HCT116 (cell line): ENCODE data around the gene KCNC3. TPM values are rescaled to one million over a fixed set of nuclear protein-coding genes. Genes with fewer than 3 reads are reported as not detected.

Experiments
- ATAC-seq: fragments of 200-7000 bp; cut with Tn5 transposase; 2 replicates; pipeline ENCODE4 v1.9.1; 2020; ENCODE audit warnings: mild to moderate bottlenecking, moderate library complexity
- BruUV-seq: library from RNA; stranded (reverse); fragments of 400-500 nt; replicated peaks from 2 replicates; lab custom pipeline; 2021; lab: Mats Ljungman, UMichigan
- CTCF ChIA-PET: fragments of 300-600 bp; sonication (Branson Sonifier 250); formaldehyde crosslinking; loops from one replicate; lab custom pipeline; 2021; ENCODE audit warnings: antibody characterized with exemption; lab: Charles Lee
- POLR2A ChIA-PET: fragments of 300-600, 350-600 bp; sonication (Branson Sonifier 250); formaldehyde crosslinking; loops from one replicate; lab custom pipeline; 2021; ENCODE audit warnings: antibody characterized with exemption; lab: Charles Lee
- RAD21 ChIA-PET, 2 experiments: fragments of 300-600 bp; sonication (Branson Sonifier 250); formaldehyde crosslinking; loops; one replicate each; lab custom pipeline; 2023; ENCODE audit warnings: low total read pairs in 2 of 2; ENCODE audit not compliant: uncharacterized antibody in 2 of 2, unreplicated experiment in 2 of 2, low non-redundant PET in 1 of 2; lab: Charles Lee
- DNase-seq: peaks from one replicate; pipeline ENCODE4 v3.0.0-alpha.2; 2010; ENCODE audit warnings: low read depth, low spot score
- H2AFZ ChIP-seq: fragments of 200-600 bp; shearing (Covaris generic), sonication (generic); 2 replicates; pipeline ENCODE4 v1.6.1; 2017; ENCODE audit warnings: low read depth, mixed run types, mixed read lengths, antibody characterized with exemption, low read length; ENCODE audit not compliant: poor library complexity, severe bottlenecking
- H3K27ac ChIP-seq: 2 replicates; pipeline ENCODE4 v1.5.1; 2012; ENCODE audit warnings: low read depth, low read length
- H3K27me3 ChIP-seq: fragments of 200-600 bp; sonication (generic); 2 replicates; pipeline ENCODE4 v1.6.1; 2016; ENCODE audit warnings: mixed run types, low read length, mixed read lengths; ENCODE audit not compliant: insufficient read depth
- H3K36me3 ChIP-seq, 2 experiments: fragments of 200-500 bp in 1 of 2; fragments of 200-600 bp in 1 of 2; sonication (Bioruptor generic) in 1 of 2; sonication (generic) in 1 of 2; 2 replicates each; pipeline versions ENCODE4 v1.5.1 to v1.6.1; 2014 to 2016; ENCODE audit warnings: low read length in 2 of 2, inconsistent platforms in 1 of 2, mixed read lengths in 1 of 2, mixed run types in 1 of 2; ENCODE audit not compliant: insufficient read depth in 2 of 2, control insufficient read depth in 1 of 2
- H3K4me1 ChIP-seq, 2 experiments: fragments of 200-600 bp in 1 of 2; sonication (generic) in 1 of 2; 2 replicates each; pipeline versions ENCODE4 v1.5.1 to v1.6.1; 2012 to 2017; ENCODE audit warnings: low read length in 2 of 2, inconsistent platforms in 1 of 2, mild to moderate bottlenecking in 1 of 2, mixed read lengths in 1 of 2, mixed run types in 1 of 2, moderate library complexity in 1 of 2; ENCODE audit not compliant: insufficient read depth in 2 of 2, control insufficient read depth in 1 of 2
- H3K4me2 ChIP-seq: fragments of 200-600 bp; sonication (generic); 2 replicates; pipeline ENCODE4 v1.6.1; 2017; ENCODE audit warnings: mixed run types, low read length, mixed read lengths
- H3K4me3 ChIP-seq, 2 experiments: fragments of 200-600 bp in 1 of 2; sonication (generic) in 1 of 2; replicated peaks in 1 of 2; 2 replicates each; pipeline ENCODE4 v1.5.1; 2011 to 2016; ENCODE audit warnings: low read length in 2 of 2, control low read depth in 1 of 2, low read depth in 1 of 2, mild to moderate bottlenecking in 1 of 2, mixed read lengths in 1 of 2, mixed run types in 1 of 2
- H3K79me2 ChIP-seq: fragments of 200-600 bp; sonication (generic); 2 replicates; pipeline ENCODE4 v1.6.1; 2017; ENCODE audit warnings: mild to moderate bottlenecking, mixed run types, low read length, moderate library complexity, mixed read lengths; ENCODE audit not compliant: insufficient read depth
- H3K9ac ChIP-seq: fragments of 200-600 bp; sonication (generic); 2 replicates; pipeline ENCODE4 v1.6.1; 2016; ENCODE audit warnings: low read length, mixed read lengths
- H3K9me2 ChIP-seq: fragments of 200-600 bp; sonication (generic), shearing (Covaris generic); 2 replicates; pipeline ENCODE4 v1.6.1; 2017; ENCODE audit warnings: mixed run types, mild to moderate bottlenecking, moderate library complexity; ENCODE audit not compliant: insufficient read depth
- H3K9me3 ChIP-seq, 2 experiments: fragments of 200-500 bp in 1 of 2; fragments of 200-600 bp in 1 of 2; sonication (Bioruptor generic) in 1 of 2; sonication (generic) in 1 of 2; 2 replicates each; pipeline ENCODE4 v1.6.1; 2014 to 2017; ENCODE audit warnings: low read length in 2 of 2, mixed read lengths in 2 of 2, inconsistent platforms in 1 of 2, low read depth in 1 of 2, mild to moderate bottlenecking in 1 of 2, mixed run types in 1 of 2, moderate library complexity in 1 of 2; ENCODE audit not compliant: control insufficient read depth in 1 of 2, insufficient read depth in 1 of 2
- H4K20me1 ChIP-seq: fragments of 200-600 bp; sonication (generic), shearing (Covaris generic); 2 replicates; pipeline ENCODE4 v1.6.1; 2017; ENCODE audit warnings: mixed run types, mild to moderate bottlenecking, moderate library complexity; ENCODE audit not compliant: insufficient read depth
- ATF3 ChIP-seq: IDR thresholded peaks from 2 replicates; pipeline ENCODE4 v1.6.1; 2012
- CBX3 ChIP-seq: IDR thresholded peaks from 2 replicates; pipeline ENCODE4 v1.6.1; 2012; ENCODE audit warnings: low read depth
- CEBPB ChIP-seq: IDR thresholded peaks from 2 replicates; pipeline ENCODE4 v1.6.1; 2012; ENCODE audit warnings: low read depth
- ELF1 ChIP-seq: IDR thresholded peaks from 2 replicates; pipeline ENCODE4 v1.6.1; 2012; ENCODE audit warnings: low read depth, borderline replicate concordance
- EZH2 ChIP-seq: fragments of 200-600 bp; sonication (generic); IDR thresholded peaks from 2 replicates; pipeline ENCODE4 v1.6.1; 2017; ENCODE audit warnings: antibody characterized with exemption, mixed run types
- EZH2phosphoT487 ChIP-seq: fragments of 200-600 bp; IDR thresholded peaks from 2 replicates; pipeline ENCODE4 v1.6.1; 2018; ENCODE audit warnings: antibody characterized with exemption, borderline replicate concordance
- FOSL1 ChIP-seq: IDR thresholded peaks from 2 replicates; pipeline ENCODE4 v1.6.1; 2012; ENCODE audit warnings: low read depth
- JUND ChIP-seq: IDR thresholded peaks from 2 replicates; pipeline ENCODE4 v1.6.1; 2012
- POLR2A ChIP-seq: IDR thresholded peaks from 2 replicates; pipeline ENCODE4 v1.7.0; 2011; ENCODE audit warnings: borderline replicate concordance; ENCODE audit not compliant: insufficient read depth, insufficient read length; ENCODE audit errors: extremely low read depth
- POLR2AphosphoS5 ChIP-seq: IDR thresholded peaks from 2 replicates; pipeline ENCODE4 v1.6.1; 2011; ENCODE audit warnings: mild to moderate bottlenecking, low read depth, low read length, moderate library complexity
- RAD21 ChIP-seq: IDR thresholded peaks from 2 replicates; pipeline ENCODE4 v1.6.1; 2012; ENCODE audit warnings: low read depth, mild to moderate bottlenecking
- SP1 ChIP-seq: IDR thresholded peaks from 2 replicates; pipeline ENCODE4 v1.6.1; 2012; ENCODE audit warnings: low read depth
- SRF ChIP-seq: IDR thresholded peaks from 2 replicates; pipeline ENCODE4 v1.6.1; 2012; ENCODE audit warnings: low read depth
- TCF7L2 ChIP-seq: IDR thresholded peaks from 2 replicates; pipeline ENCODE4 v1.7.0; 2011; ENCODE audit warnings: borderline replicate concordance, inconsistent platforms; ENCODE audit not compliant: insufficient read depth, insufficient read length; ENCODE audit errors: extremely low read depth
- YY1 ChIP-seq: IDR thresholded peaks from 2 replicates; pipeline ENCODE4 v1.6.1; 2011; ENCODE audit warnings: low read length, low read depth, moderate library complexity, mild to moderate bottlenecking; ENCODE audit not compliant: insufficient replicate concordance; ENCODE audit errors: extremely low read depth
- ZFX ChIP-seq: fragments of 450-650 bp; IDR thresholded peaks from 2 replicates; pipeline ENCODE4 v1.6.1; 2017
- intact Hi-C: fragments of 100-400 bp; cut with micrococcal nuclease; formaldehyde crosslinking; loops from 2 replicates; pipeline ENCODE4 v1.10.0; 2022
- total RNA-seq: library from RNA; stranded (reverse); gene quantifications from one replicate; pipeline ENCODE4 v1.2.1, GENCODE V29; 2021; ENCODE audit not compliant: unreplicated experiment
- TF ChIP-seq, protein P1 (sequence below), 3 experiments: fragments of 200-600 bp in 1 of 3; sonication (generic) in 1 of 3; IDR thresholded peaks in 2 of 3; conservative IDR thresholded peaks in 1 of 3; 2 replicates each; pipeline ENCODE4 v1.5.1; 2012 to 2017; ENCODE audit warnings: low read depth in 2 of 3, low read length in 2 of 3, antibody characterized with exemption in 1 of 3, borderline replicate concordance in 1 of 3, control low read depth in 1 of 3, mild to moderate bottlenecking in 1 of 3, mixed read lengths in 1 of 3, mixed run types in 1 of 3, moderate library complexity in 1 of 3; ENCODE audit not compliant: insufficient read depth in 1 of 3
- TF ChIP-seq, protein P2 (sequence below): IDR thresholded peaks from 2 replicates; pipeline ENCODE4 v1.6.1; 2011; ENCODE audit warnings: mild to moderate bottlenecking, low read length, moderate library complexity; ENCODE audit not compliant: insufficient replicate concordance; ENCODE audit errors: extremely low read depth
- TF ChIP-seq, protein P3 (sequence below): IDR thresholded peaks from 2 replicates; pipeline ENCODE4 v1.6.1; 2012; ENCODE audit warnings: low read depth
- TF ChIP-seq, protein P4 (sequence below): IDR thresholded peaks from 2 replicates; pipeline ENCODE4 v1.6.1; 2012

KCNC3 gene
- total RNA-seq, 1 experiment from 2014 or later = 6.9 TPM

- CTCF ChIA-PET = interaction anchor here (1.0 kb wide), 1 partner anchor 17 kb away, joined by 4 read pairs; no protein-coding TSS in a partner anchor
- no peak overlapping the region for H2AFZ ChIP-seq
Measured at GRCh38 chr19:50276370-50277063, 52.7 kb downstream of the KCNC3 start.

More at GRCh38 chr19:50276370-50277063, 52.7 kb downstream of the KCNC3 start:
- DNase-seq = no peak
- RAD21 ChIA-PET = no interaction called here
- no peak for ATAC-seq
- Histone ChIP-seq H3K27me3 (no peaks in the 10 kb centered on the region), H3K9me3 (no peaks in the 10 kb centered on the region), H3K9me2 (no peaks in the 10 kb centered on the region)
- BruUV-seq = no TSS peak
- intact Hi-C loops = no loop called here
- TF ChIP-seq, protein P1, sequence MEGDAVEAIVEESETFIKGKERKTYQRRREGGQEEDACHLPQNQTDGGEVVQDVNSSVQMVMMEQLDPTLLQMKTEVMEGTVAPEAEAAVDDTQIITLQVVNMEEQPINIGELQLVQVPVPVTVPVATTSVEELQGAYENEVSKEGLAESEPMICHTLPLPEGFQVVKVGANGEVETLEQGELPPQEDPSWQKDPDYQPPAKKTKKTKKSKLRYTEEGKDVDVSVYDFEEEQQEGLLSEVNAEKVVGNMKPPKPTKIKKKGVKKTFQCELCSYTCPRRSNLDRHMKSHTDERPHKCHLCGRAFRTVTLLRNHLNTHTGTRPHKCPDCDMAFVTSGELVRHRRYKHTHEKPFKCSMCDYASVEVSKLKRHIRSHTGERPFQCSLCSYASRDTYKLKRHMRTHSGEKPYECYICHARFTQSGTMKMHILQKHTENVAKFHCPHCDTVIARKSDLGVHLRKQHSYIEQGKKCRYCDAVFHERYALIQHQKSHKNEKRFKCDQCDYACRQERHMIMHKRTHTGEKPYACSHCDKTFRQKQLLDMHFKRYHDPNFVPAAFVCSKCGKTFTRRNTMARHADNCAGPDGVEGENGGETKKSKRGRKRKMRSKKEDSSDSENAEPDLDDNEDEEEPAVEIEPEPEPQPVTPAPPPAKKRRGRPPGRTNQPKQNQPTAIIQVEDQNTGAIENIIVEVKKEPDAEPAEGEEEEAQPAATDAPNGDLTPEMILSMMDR (IDR thresholded peaks at IDR 0.05 in 2 of 3, conservative IDR thresholded peaks at IDR 0.05 in 1 of 3; ENCODE audit: borderline replicate concordance in 1 of 3, insufficient read depth in 1 of 3, low read depth in 2 of 3, low read length in 2 of 3) = no peak
- TF ChIP-seq FOSL1 (no peak), ZFX (no peak), ELF1 (no peak), TCF7L2 (no peak), CBX3 (no peak), YY1 (no peak), RAD21 (no peak), SP1 (no peak), EZH2 (no peak), EZH2phosphoT487 (no peak), POLR2AphosphoS5 (no peak), CEBPB (no peak), SRF (no peak), JUND (no peak), POLR2A (no peak), ATF3 (no peak)
- TF ChIP-seq, protein P2, sequence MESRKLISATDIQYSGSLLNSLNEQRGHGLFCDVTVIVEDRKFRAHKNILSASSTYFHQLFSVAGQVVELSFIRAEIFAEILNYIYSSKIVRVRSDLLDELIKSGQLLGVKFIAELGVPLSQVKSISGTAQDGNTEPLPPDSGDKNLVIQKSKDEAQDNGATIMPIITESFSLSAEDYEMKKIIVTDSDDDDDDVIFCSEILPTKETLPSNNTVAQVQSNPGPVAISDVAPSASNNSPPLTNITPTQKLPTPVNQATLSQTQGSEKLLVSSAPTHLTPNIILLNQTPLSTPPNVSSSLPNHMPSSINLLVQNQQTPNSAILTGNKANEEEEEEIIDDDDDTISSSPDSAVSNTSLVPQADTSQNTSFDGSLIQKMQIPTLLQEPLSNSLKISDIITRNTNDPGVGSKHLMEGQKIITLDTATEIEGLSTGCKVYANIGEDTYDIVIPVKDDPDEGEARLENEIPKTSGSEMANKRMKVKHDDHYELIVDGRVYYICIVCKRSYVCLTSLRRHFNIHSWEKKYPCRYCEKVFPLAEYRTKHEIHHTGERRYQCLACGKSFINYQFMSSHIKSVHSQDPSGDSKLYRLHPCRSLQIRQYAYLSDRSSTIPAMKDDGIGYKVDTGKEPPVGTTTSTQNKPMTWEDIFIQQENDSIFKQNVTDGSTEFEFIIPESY = no peak
- TF ChIP-seq, protein P3, sequence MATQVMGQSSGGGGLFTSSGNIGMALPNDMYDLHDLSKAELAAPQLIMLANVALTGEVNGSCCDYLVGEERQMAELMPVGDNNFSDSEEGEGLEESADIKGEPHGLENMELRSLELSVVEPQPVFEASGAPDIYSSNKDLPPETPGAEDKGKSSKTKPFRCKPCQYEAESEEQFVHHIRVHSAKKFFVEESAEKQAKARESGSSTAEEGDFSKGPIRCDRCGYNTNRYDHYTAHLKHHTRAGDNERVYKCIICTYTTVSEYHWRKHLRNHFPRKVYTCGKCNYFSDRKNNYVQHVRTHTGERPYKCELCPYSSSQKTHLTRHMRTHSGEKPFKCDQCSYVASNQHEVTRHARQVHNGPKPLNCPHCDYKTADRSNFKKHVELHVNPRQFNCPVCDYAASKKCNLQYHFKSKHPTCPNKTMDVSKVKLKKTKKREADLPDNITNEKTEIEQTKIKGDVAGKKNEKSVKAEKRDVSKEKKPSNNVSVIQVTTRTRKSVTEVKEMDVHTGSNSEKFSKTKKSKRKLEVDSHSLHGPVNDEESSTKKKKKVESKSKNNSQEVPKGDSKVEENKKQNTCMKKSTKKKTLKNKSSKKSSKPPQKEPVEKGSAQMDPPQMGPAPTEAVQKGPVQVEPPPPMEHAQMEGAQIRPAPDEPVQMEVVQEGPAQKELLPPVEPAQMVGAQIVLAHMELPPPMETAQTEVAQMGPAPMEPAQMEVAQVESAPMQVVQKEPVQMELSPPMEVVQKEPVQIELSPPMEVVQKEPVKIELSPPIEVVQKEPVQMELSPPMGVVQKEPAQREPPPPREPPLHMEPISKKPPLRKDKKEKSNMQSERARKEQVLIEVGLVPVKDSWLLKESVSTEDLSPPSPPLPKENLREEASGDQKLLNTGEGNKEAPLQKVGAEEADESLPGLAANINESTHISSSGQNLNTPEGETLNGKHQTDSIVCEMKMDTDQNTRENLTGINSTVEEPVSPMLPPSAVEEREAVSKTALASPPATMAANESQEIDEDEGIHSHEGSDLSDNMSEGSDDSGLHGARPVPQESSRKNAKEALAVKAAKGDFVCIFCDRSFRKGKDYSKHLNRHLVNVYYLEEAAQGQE = no peak
- TF ChIP-seq, protein P4, sequence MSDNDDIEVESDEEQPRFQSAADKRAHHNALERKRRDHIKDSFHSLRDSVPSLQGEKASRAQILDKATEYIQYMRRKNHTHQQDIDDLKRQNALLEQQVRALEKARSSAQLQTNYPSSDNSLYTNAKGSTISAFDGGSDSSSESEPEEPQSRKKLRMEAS = no peak
- TF ChIP-seq, all 23 proteins: peak for 0
- Histone ChIP-seq H3K4me1 (no peaks in the 10 kb centered on the region), H3K27ac (no peak overlapping the region), H3K79me2 (no peaks in the 10 kb centered on the region), H3K9ac (no peak overlapping the region), H3K4me3 (no peak overlapping the region), H4K20me1 (no peaks in the 10 kb centered on the region), H3K36me3 (peaks cover 4 to 10% of the 10 kb centered on the region in 2 experiments; a peak in 1 of 4 replicates), H3K4me2 (no peak overlapping the region)
- POLR2A ChIA-PET = interaction anchor here (0.6 kb wide), 1 partner anchor 407 kb away, joined by 3 read pairs; no protein-coding TSS in a partner anchor
